GM10266 (cell line): ENCODE results near the gene PPIA.
"Not testable (repeated sequence)": the region's sequence is repeated elsewhere in the genome, so short reads cannot be mapped to it uniquely, and the experiment has no call there.

Experiments used
- DNase-seq: peaks from one replicate; pipeline ENCODE4 v3.0.0; 2012; ENCODE audit errors: extremely low spot score
- TF ChIP-seq, protein P1 (sequence below): IDR thresholded peaks from 2 replicates; pipeline ENCODE4 v1.5.1; 2012; ENCODE audit warnings: mild to moderate bottlenecking, low read depth; ENCODE audit not compliant: control insufficient read depth, insufficient read depth; ENCODE audit errors: missing control alignments

PPIA gene

DNA sequence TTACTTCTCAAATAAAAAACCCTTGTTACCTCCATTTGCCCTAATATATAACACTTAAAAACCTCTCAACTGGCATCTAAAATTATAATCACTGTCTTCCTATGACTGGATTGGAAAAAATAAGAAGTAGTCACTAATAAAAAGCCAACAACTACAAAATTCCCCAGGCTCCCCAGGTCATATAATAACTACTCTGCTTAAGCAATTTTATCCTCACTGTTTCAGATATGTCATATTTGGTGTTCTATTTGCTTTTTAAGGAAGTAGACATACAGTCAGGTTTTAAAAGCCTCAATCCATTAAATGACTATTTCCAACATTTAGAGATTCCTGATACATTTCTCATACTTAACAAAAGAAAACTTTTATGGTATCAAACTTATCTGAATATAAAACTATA is 49.0 kb downstream of the PPIA start:
- TF ChIP-seq, protein P1, sequence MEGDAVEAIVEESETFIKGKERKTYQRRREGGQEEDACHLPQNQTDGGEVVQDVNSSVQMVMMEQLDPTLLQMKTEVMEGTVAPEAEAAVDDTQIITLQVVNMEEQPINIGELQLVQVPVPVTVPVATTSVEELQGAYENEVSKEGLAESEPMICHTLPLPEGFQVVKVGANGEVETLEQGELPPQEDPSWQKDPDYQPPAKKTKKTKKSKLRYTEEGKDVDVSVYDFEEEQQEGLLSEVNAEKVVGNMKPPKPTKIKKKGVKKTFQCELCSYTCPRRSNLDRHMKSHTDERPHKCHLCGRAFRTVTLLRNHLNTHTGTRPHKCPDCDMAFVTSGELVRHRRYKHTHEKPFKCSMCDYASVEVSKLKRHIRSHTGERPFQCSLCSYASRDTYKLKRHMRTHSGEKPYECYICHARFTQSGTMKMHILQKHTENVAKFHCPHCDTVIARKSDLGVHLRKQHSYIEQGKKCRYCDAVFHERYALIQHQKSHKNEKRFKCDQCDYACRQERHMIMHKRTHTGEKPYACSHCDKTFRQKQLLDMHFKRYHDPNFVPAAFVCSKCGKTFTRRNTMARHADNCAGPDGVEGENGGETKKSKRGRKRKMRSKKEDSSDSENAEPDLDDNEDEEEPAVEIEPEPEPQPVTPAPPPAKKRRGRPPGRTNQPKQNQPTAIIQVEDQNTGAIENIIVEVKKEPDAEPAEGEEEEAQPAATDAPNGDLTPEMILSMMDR, result no peak

DNA sequence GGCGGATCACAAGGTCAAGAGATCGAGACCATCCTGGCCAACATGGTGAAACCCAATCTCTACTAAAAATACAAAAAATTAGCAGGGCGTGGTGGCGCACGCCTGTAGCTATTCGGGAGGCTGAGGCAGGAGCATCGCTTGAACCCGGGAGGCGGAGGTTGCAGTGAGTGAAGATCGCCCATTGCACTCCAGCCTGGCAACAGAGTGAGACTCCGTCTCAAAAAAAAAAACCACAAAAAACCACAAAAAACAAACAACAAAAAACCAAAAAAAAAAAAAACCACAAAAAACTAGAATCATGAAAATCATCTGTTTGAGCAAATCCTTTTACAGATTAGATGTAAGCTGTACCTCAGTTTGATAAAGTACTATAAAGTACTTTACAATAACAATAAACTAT is 49.9 kb downstream of the PPIA start:
- DNase-seq, result not testable (repeated sequence)

More for the DNA sequence above, 49.0 kb downstream of the PPIA start:
- no peak for DNase-seq

DNA sequence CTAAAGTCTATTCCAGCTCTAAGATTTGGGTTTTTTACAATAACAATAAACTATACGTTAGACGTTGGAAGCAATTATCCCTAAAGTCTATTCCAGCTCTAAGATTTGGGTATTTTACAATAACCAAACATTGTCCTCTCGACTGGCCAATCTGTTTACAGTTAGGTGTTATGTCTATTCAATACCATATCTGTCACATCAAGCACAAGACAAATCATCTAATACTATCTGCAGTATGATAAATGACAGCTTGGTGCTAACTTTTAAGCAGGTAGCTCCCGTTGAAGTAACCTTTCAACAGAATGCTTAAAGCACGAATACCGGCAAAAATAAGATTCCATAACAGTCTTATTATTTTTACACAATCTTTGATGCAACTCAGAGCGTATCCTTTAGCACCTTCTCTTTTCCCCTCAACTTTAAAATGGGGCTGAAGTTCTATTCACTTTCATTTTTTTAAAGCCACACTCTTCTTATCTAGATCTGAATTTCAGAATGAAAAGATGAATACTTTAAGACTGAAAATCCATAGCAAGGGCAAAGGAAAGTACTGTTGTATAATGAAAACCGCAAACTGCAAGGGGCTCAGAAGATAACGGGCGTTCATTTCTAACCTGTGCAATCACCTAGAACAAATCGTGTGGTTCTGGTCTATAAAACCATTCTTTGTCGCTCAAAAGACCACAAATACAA is 50.5 kb downstream of the PPIA start:
- TF ChIP-seq, protein P1, result no peak
- peak; percentile 14 for DNase-seq

DNA sequence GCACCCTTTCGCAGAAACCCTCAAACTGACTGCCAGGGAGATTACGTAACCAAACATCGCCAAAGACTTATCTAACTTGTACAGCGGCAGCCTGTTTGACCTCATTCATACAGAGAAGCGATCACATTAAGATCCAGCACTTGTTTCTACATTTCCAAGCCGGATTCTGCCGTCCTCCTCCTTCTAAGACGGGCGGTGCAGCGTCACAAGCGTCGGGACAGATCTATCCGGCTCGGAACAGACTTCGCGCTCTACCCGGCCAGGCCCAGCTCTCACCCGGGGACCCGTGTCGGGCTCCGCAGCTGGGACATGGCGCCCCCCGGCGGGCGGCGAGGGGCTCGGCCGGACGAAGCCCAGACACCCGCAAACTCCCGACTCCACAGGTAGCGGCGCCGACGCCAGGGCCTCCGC is 51.0 kb downstream of the PPIA start:
- TF ChIP-seq, protein P1, result peak; percentile 91
- DNase-seq, result peak; percentile 88

DNA sequence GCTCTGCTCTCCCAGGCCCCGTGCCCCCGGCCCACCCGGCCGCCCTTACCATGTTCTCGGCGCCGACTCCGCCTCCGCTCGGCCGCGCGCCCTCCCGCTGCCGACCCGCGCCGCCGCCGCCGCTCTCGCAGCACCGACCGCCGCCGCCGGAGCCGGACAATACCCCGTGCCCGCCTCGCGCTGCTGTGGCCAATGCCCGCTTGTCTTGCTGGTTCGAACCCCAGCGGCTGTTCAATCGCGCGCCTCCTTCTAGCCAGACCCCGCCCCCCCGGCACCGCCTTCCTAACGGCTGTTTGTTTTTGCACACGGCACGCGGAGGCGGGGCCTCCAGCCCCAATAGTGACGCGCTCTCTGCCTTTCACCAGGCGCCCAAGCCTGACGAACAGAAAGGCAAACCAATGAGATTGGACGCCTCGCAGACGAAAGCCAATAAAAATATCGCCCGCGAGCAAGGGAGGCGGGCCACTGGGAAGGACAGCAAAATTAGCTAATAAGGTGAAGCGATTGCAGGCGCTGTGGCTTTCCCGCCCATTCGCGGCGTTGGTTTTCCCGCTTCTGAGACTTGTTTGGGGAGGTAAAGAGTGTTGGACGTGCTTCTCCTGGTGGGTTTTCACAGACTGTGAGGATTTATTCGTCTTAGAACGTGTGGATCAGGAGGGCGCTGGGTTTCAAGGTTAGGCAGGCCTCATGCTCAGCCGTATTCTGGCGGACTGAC is 51.6 kb downstream of the PPIA start, which contains the start of gene H2AZ2:
Gene H2AZ2 (minus strand): TSS at position 168 of the 715 bp plus-strand sequence. CDS start 116 bp downstream, at position 52.
- TF ChIP-seq, protein P1, result no peak
- peak; percentile 98 for DNase-seq

DNA sequence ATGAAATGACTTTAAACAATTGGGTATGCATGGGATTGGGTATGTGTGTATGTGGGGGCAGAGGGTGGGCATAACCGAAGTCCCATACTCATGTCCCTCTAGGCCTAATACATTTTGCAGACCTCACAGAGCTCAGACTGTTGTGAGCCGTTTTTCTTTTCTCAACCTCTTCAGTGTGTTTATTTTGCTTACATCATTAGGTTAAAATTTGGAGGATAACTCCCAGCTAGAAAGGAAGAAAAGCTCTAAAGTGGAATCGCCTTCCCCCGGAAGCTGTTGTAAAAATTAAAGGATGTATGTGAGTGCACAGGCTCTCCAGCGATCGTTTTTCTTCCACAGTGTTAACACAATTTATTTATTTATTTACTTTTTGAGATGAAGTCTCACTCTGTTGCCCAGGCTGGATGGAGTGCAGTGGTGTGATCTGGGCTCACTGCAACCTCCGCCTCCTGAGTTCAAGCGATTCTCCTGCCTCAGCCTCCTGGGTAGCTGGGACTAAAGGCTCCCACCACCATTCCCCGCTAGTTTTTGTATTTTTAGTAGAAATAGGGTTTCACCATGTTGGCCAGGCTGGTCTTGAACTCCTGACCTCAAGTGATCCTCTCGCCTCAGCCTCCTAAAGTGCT is 52.9 kb downstream of the PPIA start:
- no peak for DNase-seq
- TF ChIP-seq, protein P1, result no peak

DNA sequence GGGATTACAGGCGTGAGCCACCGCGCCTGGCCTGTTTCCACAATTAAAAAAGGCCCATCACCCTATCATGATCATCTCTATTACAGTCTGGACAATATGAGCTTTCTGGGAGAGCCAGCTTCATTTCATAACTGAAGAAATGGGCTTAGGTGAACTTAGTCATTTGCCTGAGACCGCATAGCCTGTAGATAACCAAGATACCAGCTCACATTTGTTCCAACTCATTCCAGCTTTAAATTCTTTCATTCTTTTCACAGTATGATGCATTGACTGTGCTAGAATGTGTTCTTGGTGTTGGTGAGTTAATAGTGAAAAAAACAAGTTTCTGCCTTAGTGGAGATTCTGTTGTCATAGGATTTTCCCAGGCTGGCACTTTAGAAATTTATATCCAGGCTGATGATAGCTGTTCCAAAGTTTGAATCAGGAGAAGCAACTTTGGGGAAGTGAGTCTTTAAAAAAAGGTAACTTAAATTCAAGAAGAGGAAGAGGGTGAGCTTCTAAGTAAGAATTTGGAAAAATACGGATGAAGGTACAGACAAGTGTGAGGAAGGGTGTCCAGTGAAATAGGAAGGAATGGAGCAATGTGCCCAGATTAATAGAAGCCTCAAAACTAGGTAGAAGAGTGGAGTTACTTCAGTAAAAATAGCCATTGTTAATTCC is 53.5 kb downstream of the PPIA start:
- TF ChIP-seq, protein P1, result no peak
- no peak for DNase-seq
